GM19395 (cell line): ENCODE data around the gene PHEX.

Experiments used
- ATAC-seq: cut with Tn5 transposase; IDR thresholded peaks from one replicate; pipeline ENCODE4 v1.9.1; 2021; ENCODE audit warnings: mild to moderate bottlenecking, moderate library complexity; ENCODE audit not compliant: unreplicated experiment

PHEX gene

DNA sequence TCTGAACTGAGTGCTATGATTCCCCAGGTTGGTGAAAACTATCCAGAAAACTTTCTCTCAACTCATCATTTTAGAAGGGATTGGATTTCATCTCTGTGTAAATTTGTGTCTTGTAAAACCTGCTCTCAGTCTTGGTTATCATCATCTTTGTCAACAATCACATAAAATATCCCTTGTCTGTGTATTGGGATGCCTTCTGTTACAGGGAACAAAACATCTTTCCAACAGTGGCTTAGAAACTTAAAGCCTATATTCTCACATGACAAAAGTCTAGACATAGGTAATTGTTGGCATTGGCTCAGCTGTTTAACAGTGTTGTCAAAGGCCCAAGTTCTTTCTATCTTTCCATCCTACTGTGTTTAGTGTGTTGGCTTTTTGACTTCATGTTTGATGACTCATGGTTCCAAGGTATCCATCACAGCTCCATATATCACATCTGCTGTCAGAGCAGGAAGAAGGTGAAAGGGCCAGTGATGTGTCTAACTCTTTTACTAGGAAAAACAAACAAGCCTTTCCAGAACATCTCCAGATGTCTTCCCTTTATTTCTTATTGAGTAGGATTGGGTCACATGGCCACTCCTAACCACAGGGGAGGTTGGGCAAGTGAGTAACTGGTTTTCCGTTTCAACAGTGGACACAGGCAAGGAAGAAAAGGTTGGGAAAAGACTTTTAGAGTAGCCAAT is 65.0 kb downstream of the PHEX start:
- ATAC-seq, result no peak

DNA sequence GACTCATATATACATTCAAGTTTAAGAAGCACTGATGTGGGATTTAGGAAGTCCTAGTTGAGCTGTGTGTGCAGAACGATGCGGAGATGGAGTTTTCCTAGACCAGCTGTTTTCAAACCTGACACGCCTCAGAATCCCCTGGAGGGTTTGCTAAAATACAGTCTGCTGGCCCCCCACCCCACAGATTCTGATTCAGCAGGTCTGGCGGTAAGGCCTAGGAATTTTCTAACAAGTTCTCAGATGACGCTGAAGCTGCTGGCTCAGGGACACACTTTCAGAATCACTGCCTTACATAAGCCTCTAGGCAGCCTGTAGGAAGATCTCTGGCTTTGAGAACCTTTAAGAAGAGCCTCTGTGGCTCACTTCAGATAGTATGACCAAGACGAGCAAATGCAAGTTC is 73.1 kb downstream of the PHEX start:
- no peak for ATAC-seq

DNA sequence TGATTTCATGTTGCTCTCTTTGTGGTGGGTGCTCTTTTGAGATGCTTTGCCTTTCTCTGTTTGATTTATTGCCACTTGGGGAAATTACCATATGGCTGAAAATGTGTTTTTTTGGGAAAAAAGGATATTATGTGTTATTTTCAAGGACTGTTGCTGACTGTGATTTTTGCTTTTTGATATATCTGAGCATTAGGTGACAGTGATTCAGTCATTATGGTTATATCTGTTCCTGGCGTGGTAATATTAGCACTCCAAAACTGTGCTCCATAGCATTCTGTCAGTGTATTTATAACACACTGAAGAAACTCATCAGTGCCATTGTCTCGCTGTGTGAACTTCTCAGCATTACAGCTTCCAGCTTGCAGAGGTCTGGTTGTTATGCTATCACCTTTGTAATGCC is 73.8 kb downstream of the PHEX start:
- ATAC-seq, result no peak

DNA sequence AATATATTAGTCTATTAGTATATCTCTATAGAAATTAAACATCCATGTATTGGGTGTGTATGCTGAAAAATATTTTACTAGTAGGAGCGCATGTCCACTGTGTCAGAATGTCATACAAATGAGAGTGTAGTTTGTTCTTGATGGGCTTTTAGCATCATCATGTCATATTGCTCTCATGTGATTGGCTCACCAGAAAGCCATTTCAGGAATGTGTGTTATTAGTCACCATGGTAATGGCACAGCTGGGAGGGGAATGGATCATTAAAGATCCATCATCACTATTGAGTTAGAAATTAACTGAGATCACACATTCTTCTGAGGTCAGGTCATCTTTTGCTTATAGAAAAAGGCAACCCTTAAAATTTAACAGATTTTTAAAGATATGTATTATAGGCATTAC is 77.3 kb downstream of the PHEX start:
- ATAC-seq, result no peak

DNA sequence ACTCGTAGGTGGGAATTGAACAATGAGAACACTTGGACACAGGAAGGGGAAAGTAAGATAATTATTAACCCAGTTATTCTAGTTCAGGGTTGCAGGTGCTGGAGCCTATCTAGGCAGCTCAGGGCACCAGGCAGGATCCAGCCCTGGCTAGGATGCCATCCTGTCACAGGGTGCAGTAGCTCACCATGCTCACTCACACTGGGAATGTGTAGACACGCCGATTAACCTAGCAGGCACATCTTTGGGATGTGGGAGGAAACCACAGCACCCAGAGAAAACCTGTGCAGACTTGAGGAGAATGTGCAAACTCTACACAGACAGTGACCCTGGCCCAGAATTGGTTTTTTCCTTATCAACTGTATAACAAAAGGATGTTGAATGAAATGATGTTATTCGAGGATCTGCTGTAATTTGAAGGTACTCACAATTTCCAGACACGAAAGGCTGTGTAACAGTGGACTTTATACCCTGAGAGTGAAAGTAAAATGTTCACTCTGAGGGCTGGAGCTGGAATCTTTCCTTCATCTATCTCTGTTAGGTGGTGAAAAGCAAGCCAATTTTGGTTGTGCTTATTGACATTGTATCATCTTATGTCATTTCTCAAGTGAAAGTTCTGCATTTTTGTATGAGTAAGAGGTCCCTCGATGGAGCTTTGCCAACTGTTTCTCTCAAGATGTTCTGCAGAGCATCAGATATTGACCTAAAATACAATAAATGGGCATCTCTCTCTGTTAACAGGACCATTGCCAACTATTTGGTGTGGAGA is 78.8 kb downstream of the PHEX start:
- no peak for ATAC-seq

DNA sequence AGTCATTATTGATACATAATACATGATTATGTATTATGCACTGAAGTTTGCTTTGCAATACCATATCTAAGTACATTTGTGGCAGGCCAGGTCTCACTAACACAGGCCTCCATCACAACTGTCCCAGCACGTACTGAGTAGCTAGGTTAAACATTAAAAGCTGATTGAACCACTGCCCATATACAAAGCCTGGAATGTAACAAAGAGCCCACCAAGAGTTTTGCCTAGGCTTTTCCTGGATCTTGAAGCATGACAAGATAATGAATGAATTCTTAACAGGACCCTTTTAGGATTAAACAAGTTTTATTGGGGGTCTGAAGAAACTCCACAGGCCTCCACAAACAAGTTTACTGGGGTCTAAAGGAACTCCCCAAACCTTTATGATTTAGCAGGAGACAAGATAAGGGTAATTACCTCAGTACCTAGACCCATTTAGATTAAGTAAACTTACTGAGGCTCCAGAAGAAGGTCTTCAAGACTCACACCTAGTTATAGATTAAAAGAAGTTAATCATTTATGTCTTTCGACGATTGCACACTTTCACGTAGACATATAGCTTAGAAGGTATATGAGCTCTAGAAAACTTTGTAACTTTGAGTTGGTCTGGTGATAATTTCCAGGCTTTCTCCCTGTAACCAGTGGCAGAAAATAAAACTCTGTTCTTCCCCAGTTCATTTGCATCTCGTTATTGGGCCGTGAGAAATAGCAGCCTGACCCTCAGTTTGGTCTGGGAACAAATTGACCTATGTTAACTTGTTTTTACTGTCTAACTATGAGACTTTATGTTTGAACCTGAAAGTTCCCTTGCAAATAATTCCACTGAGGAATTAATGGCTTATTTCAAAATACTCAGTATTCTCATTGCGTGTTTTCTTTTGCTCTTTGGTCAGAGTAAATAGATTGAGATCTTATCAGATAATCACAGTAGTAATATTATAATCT is 84.8 kb downstream of the PHEX start:
- no peak for ATAC-seq

DNA sequence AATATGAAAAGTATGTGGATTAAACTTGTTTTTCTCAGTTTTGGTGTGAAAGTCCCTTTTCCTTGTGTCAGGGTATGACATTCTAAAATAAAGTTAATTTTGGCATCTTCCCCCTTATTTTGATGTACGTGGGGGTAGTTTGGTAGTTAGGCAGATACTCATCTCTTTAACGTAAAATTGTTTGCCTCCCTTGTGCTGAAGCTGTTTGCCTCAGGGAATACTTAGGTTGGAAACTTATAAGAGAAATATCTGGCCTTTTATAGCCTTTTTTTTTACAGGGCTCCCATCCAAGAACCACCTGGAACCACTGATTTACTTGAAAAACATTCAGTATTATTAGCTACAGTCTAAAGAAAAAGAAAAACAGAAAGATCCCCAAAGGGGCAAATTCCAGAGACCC is 85.5 kb downstream of the PHEX start:
- no peak for ATAC-seq

DNA sequence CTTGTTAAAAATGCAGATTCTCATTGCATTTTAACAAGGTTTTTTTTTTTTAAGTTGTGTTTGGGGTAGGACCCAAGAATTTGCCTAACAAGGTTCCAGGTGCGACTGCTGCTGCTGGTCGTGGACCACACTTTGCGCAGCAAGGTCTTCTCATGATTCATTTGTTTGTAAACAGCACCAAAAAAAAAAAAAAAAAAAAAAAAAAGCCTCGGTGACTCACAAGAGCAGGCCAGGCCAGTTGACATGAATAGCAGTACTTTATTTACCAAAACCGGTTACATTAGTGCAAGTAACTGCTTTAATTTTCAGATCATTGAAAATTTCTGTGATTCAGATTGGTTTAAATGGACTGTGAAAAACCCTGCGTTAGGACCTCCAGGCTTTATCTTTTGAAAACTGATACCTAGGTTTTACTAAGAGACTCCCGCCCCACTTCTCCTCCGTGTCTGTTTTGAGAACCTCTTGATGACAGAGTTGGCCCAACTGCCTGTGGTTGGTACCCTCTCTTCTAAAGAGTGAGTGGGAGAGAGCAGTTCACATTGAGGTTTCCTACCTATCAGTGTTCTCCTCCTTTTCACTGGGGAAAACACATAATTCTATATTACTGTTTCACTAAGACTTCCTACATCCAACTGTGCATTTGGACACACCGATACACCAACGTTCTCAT is 86.2 kb downstream of the PHEX start:
- no peak for ATAC-seq

DNA sequence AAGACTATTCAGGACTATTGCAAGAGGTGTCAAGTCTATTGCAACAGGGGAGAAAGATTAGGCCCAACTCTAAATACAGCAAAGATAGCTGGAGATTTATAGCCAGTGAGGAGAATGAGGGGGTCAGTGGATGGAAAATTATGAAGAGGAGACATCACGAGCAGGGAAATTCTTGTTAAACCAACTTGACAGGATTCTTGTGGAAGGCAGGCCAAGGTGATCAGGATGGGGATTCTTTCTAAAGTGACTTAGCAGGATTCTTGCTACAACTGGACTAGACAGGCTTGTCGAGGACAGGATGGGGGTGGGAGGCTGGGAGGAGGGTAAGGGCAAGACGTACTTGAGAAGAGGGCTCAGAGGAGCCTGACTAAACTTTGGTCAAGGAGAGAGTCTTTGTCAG is 89.0 kb downstream of the PHEX start:
- ATAC-seq, result no peak

DNA sequence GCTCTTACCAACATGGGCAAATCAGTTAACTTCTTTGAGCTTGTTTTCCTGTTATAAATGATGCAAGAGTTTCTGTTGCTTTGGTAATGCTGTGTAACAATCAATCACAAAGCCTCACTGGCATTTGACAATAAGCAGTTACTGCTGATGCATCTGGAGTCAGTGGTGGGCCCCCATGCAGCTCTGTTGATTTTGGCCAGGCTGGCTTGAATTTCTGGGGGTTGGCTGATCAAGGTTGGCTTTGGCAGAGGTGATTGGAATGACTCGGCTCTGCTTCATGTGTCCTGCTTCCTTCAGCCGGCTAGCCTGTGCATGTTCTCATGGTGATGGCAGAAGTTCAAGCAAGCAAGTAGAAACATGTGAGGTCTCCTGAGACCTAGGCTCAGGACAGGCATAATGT is 90.4 kb downstream of the PHEX start:
- no peak for ATAC-seq

DNA sequence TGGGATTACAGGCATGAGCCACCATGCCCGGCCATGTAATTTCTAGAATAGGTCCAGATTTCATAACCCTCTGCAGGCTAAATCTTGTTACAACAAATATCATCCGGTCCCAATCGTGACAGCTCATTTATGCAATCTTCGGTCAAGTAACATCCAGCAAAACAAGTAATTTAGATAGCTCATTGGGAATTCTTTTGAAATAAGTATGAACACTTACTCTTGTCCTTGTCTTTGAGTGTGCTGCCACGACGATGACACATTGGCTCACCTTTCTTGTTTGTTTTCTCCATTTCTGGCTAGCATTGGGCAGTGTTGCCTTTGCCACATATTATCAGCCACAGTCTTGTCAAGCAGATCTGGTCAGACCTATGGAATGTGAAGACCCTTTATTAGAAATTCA is 92.0 kb downstream of the PHEX start:
- no peak for ATAC-seq

DNA sequence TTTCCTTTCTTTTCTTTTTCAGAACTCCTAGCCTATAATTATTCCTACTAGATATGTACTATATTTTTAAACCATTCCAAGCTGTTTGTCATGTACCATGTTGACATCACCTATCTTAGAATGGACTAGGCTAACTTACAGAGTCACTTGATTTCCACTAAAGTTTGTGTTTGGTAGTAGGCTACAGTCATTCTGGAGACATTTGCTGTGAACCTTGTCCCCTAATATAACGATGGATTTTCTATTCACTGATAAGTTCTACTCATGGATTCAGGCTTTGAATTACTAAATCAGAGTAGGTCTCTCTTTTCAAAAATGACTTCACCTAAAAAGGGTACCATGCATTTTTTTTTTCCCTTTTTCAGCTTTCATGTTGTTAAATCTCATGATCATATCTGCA is 93.4 kb downstream of the PHEX start:
- ATAC-seq, result no peak

DNA sequence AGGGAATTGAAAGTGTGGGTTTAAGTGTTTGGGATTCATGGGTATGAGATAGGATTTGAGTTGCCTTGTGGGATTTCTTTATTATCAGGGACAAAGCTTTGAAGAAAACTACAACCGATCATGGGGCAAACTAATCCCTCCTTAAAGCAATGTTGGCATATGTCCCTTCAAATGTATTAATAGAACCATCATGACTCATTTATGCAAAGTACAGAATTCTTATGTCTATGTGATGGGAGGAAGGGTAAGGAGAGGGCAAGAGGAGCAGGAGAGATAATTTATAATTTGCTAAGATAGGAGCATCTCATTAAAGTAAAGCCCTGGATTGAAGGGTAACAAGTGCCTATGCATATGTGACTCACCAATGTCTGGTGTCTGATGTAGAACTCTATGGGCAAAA is 94.2 kb downstream of the PHEX start:
- no peak for ATAC-seq

DNA sequence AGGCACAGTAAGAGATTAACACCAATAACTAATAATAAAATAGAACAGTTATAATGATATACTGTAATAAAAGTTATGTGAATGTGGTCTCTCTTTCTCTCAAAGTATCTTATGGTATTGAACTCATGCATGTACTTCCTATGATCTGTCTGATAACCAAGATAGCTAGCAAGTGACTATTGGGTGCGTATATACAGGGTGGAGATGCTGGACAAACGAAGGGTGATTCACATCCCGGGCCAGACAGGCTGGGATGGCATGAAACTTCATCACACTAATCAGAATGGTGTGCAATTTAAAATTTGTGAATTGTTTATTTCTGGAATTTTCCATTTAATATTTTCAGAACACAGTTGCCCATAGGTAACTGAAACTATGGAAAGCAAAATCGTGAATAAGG is 96.8 kb downstream of the PHEX start:
- ATAC-seq, result no peak

DNA sequence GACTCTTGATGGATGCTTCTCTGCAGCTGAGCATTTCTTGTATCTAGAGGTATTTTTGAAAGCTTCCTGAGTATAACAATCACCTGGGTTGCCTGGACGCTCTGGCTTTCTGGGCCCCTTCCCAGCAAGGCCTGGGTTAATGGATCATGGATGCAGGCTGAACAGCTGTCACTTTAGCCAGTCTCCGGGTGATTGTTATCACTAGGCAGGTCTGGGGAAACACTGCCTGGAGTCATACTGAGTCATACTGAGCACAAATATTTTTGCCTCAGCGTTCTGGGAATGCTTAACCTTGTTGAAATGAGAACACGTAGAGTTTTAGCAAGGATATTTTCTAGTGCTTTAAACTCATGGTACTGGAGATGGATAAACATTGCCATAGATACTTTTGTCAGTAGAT is 102.6 kb downstream of the PHEX start:
- ATAC-seq, result no peak

DNA sequence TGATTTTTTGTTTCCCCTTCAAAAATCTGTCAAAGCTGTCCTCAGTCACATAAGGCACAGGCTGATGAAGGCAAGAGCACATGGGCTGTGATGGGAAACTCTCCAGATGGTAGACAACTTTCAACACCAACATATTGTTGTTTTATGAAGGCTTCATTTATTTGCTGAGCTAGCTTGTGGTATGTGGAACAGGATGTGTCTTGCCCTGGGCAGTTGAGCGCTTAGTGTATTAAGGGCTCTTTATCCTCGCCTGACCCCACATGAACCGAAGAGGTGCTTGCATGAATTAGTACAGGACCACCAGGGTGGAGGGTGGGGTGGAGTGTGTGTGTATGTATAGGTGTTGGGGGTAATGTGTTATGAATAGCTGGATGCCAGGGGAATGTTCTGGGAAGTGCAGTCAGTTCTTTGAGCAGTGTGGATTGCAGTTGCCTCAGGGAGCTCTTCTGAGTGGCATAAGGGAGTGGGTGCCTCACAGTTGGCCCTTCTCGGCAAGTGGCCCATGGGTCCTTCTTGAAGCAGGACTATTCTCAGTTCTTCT is 103.1 kb downstream of the PHEX start:
- ATAC-seq, result no peak

DNA sequence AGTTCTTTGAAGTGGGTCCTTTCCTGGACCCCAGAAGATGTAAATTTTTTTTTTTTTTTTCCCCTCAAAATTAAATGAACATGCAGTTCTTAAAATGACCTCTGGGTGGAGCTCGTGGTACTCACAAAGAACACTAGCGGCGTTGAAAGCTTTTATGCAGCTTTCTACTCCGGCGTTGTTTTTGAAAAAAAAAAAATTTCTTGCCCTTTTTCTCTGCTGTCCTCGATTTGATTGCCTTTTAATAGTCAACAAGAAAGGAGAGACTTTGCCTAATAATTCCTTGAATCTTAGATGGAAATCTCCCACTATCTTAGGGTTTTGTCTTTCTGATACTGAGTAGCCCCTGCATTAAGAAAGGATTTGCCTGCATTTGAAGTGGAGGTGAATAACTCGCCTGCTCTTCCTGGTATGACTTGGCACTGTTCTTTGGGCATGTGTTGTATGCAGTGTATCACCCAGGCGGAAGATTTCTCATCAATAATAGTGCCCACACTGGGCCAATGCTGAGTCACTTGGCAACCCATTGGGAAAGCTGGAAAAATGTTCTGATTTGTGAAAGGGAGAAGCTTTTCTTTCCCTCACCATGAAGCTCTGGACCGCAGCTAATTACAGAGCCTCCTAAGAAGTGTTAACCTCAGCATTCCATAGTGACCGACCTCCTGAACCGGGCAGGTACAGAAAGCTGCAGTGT is 104.0 kb downstream of the PHEX start:
- peak; percentile 55 for ATAC-seq

DNA sequence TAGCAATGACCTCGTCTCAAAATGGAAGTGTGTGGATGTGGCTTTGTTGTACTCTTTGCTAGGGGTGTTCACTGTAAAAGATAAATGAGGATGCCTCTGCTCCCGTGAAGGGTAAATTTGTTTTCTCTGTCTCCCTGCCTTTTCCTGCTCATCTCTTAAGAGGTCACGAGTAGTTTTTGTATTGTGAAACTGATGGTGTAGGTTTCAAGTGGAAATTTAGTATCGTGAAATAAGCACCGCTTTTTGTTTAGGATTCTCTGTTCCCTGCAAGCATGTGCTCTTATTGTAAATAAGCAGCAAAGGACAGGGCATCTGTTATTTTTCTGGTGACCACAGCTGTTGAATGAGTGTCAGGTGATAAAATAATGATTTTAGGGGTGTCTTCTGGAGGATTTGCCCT is 104.6 kb downstream of the PHEX start:
- ATAC-seq, result no peak

DNA sequence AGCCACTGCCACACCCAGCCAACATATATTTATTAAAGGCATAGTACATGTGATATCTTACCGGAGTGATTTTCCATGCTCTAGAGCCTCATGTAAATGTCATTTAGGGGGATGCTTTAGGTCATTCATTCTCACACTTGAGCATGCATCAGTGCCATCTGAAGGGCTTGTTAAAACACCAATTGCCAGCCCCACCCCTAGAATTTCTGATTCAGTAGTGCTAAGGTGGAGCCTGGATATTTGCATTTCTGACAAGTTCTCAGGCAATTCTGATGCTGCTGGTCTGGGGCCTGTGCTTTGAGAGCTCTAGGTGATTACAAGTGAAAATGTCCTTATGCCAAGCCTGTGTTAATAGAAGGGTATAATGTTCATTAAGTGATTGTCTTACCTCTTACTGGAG is 107.7 kb downstream of the PHEX start:
- no peak for ATAC-seq

DNA sequence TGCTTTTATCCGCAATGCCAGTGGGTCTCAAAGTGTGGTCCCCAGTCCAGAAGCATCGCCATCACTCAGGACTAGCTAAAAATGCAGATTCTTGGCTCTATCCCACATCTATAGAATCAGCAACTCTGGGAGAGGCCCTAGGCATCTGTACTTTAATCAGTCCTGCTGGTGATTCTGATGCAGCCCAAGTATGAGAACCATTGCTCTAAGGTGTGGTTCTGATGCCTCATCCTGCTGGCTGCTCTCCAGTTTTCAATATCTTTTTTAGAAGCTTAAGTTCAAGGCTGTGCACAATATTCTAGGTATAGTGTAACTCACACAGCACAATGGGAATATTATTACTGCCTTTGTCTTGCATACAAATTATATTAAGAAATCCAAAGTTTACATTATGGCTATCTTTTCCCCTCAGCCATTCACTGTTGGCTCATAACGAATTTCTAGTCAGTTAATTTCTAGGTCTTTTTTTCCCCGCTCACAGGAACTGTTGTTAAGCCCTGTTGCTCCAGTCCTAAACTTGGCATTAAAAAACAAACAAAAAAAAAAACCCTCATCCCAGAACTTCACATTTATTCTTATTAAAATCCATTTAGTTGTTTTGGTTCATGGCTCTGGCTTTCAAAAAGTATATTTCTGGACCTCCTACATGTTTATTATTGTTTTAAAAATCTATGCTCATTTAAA is 109.1 kb downstream of the PHEX start:
- no peak for ATAC-seq
